Measurements from ENCODE around the gene KIAA0753. TPM values are rescaled to one million over a fixed set of nuclear protein-coding genes. Genes with fewer than 3 reads are reported as not detected.

Gene KIAA0753
- total and polyA plus RNA-seq, 4 donors = 5.3 to 31.9 (median 12.8) TPM

DNA sequence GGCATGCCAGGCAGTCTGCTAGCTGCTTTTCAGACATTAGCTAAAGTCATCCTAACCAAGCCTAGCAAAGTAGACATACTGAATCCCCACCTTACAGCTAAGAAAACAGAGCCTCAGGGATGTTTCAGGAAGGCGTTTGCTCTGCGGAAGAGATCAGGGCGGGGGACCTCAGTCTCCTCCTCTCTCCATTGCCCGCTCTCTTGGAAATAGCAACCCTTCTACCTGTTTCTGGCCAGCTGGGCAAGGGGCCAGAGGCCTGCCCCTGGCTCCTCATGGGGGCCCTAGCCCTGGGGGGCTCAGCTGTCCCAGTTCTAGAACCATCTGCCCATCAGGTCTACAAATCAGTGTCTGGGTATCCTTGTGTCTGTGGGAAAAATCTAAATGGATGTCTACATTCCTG lies 98.6 kb downstream of the KIAA0753 start:
- Histone ChIP-seq H3K4me3 (no peak overlapping the region), H3K27ac (ENCODE audit: low read depth in 1 of 2, low read length in 1 of 2) (no peak overlapping the region), H3K9ac (ENCODE audit: insufficient read depth in 1 of 2, low read length in 2 of 2) (no peak overlapping the region), H3K4me1 (ENCODE audit: control insufficient read depth in 5 of 5, insufficient read depth in 5 of 5, low read length in 5 of 5) (peaks cover 0 to 5% (median 0%) of the 10 kb centered on the region in 5 donors), H3K36me3 (ENCODE audit: control insufficient read depth in 4 of 4, insufficient read depth in 4 of 4, low read length in 4 of 4) (peaks cover 0 to 3% (median 0%) of the 10 kb centered on the region in 4 donors), H3K27me3 (ENCODE audit: control insufficient read depth in 3 of 3, insufficient read depth in 3 of 3, low read length in 2 of 3) (no peaks in the 10 kb centered on the region), H3K9me3 (ENCODE audit: control insufficient read depth in 4 of 4, insufficient read depth in 3 of 4, low read length in 3 of 4) (peaks cover 0 to 5% (median 2%) of the 10 kb centered on the region in 4 donors)
- DNase-seq (no peak), ATAC-seq (ENCODE audit: insufficient read depth, low FRiP score) (no peak)
- TF ChIP-seq, protein P1, sequence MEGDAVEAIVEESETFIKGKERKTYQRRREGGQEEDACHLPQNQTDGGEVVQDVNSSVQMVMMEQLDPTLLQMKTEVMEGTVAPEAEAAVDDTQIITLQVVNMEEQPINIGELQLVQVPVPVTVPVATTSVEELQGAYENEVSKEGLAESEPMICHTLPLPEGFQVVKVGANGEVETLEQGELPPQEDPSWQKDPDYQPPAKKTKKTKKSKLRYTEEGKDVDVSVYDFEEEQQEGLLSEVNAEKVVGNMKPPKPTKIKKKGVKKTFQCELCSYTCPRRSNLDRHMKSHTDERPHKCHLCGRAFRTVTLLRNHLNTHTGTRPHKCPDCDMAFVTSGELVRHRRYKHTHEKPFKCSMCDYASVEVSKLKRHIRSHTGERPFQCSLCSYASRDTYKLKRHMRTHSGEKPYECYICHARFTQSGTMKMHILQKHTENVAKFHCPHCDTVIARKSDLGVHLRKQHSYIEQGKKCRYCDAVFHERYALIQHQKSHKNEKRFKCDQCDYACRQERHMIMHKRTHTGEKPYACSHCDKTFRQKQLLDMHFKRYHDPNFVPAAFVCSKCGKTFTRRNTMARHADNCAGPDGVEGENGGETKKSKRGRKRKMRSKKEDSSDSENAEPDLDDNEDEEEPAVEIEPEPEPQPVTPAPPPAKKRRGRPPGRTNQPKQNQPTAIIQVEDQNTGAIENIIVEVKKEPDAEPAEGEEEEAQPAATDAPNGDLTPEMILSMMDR (IDR thresholded peaks at IDR 0.05; ENCODE audit: control extremely low read depth, extremely low read depth) = no peak
- WGBS, 2 donors = 92% methylated on average over 4 of the region's 4 CpGs

DNA sequence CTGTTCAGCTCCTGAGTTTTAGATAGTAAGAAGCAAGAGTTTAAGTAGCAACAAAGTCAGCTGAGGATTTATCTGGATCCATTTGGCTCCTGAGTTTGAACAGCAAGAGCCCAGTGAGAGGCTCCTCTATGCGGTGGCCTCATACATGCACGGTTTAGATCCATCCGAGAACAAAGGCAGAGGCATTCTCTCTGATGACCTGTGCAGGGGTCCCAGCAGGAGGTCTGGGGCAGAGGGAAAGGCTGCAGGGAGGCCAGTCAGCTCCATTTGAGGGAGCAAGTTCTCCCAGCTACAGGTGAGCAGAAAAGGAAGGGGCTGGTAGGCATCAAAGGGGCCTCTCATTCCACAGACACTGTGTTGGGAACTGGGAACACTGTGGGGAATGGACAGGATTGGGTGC lies 100.6 kb downstream of the KIAA0753 start:
- Histone ChIP-seq H3K4me1 (ENCODE audit: control insufficient read depth in 5 of 5, insufficient read depth in 5 of 5, low read length in 5 of 5) (peaks cover 0 to 4% (median 0%) of the 10 kb centered on the region in 5 donors), H3K27me3 (ENCODE audit: control insufficient read depth in 3 of 3, insufficient read depth in 3 of 3, low read length in 2 of 3) (no peaks in the 10 kb centered on the region), H3K4me3 (no peak overlapping the region), H3K27ac (ENCODE audit: low read depth in 1 of 2, low read length in 1 of 2) (no peak overlapping the region), H3K36me3 (ENCODE audit: control insufficient read depth in 4 of 4, insufficient read depth in 4 of 4, low read length in 4 of 4) (peaks cover 0 to 3% (median 0%) of the 10 kb centered on the region in 4 donors), H3K9me3 (ENCODE audit: control insufficient read depth in 4 of 4, insufficient read depth in 3 of 4, low read length in 3 of 4) (peaks cover 0 to 5% (median 2%) of the 10 kb centered on the region in 4 donors), H3K9ac (ENCODE audit: insufficient read depth in 1 of 2, low read length in 2 of 2) (no peak overlapping the region)
- 78 to 91% methylated on average over 3 of the region's 3 CpGs for WGBS, 2 donors
- TF ChIP-seq, protein P1 (IDR thresholded peaks at IDR 0.05; ENCODE audit: control extremely low read depth, extremely low read depth) = no peak
- no peak for ATAC-seq (ENCODE audit: insufficient read depth, low FRiP score)
- DNase-seq = no peak

GRCh38 chr17:6536566-6537065 lies 103.9 kb downstream of the KIAA0753 start:
- Histone ChIP-seq H3K9me3 (ENCODE audit: control insufficient read depth in 4 of 4, insufficient read depth in 3 of 4, low read length in 3 of 4) (peaks cover 0 to 5% (median 2%) of the 10 kb centered on the region in 4 donors), H3K27ac (ENCODE audit: low read depth in 1 of 2, low read length in 1 of 2) (no peak overlapping the region), H3K4me1 (ENCODE audit: control insufficient read depth in 5 of 5, insufficient read depth in 5 of 5, low read length in 5 of 5) (peaks cover 0 to 2% (median 0%) of the 10 kb centered on the region in 5 donors), H3K27me3 (ENCODE audit: control insufficient read depth in 3 of 3, insufficient read depth in 3 of 3, low read length in 2 of 3) (no peaks in the 10 kb centered on the region), H3K4me3 (no peak overlapping the region), H3K9ac (ENCODE audit: insufficient read depth in 1 of 2, low read length in 2 of 2) (no peak overlapping the region), H3K36me3 (ENCODE audit: control insufficient read depth in 4 of 4, insufficient read depth in 4 of 4, low read length in 4 of 4) (peaks cover 0 to 3% (median 0%) of the 10 kb centered on the region in 4 donors)
- WGBS, 2 donors = 94% methylated on average over 10 of the region's 10 CpGs
- DNase-seq (no peak), ATAC-seq (ENCODE audit: insufficient read depth, low FRiP score) (no peak)
- TF ChIP-seq, protein P1 (IDR thresholded peaks at IDR 0.05; ENCODE audit: control extremely low read depth, extremely low read depth) = no peak

DNA sequence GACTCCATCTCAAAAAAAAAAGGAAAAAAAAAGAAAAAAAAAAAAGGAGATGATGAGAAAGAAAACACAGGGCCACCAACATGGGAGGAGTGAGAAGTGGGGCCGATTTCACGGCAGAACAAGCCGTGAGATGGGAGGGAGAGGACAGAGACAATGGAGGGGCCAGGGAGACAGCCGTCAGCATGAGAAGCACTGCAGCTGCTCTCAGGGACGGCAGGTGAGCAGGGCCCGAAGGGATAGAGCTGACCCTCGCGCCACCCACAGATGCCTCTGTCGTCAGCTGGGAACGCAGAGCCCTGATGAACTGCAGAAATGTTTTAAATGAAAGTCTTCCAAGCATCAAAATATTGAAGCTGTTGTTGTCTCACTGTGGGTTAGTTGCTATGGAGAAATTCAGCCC lies 104.5 kb downstream of the KIAA0753 start:
- no peak overlapping the region for H3K9ac ChIP-seq (ENCODE audit: insufficient read depth in 1 of 2, low read length in 2 of 2)
- no peak for ATAC-seq (ENCODE audit: insufficient read depth, low FRiP score)
- H3K4me3 ChIP-seq = no peak overlapping the region
- TF ChIP-seq, protein P1 (IDR thresholded peaks at IDR 0.05; ENCODE audit: control extremely low read depth, extremely low read depth) = no peak
- H3K36me3 ChIP-seq (ENCODE audit: control insufficient read depth in 4 of 4, insufficient read depth in 4 of 4, low read length in 4 of 4) = peaks cover 0 to 3% (median 0%) of the 10 kb centered on the region in 4 donors
- peaks cover 0 to 2% (median 0%) of the 10 kb centered on the region in 5 donors for H3K4me1 ChIP-seq (ENCODE audit: control insufficient read depth in 5 of 5, insufficient read depth in 5 of 5, low read length in 5 of 5)
- DNase-seq = no peak
- H3K27ac ChIP-seq (ENCODE audit: low read depth in 1 of 2, low read length in 1 of 2) = no peak overlapping the region
- 89% methylated on average over 10 of the region's 10 CpGs for WGBS, 2 donors
- H3K9me3 ChIP-seq (ENCODE audit: control insufficient read depth in 4 of 4, insufficient read depth in 3 of 4, low read length in 3 of 4) = peaks cover 0 to 5% (median 2%) of the 10 kb centered on the region in 4 donors
- H3K27me3 ChIP-seq (ENCODE audit: control insufficient read depth in 3 of 3, insufficient read depth in 3 of 3, low read length in 2 of 3) = no peaks in the 10 kb centered on the region
